22Rv1 (cell line): ENCODE results near the gene NTNG1.

Experiments
- ZFX ChIP-seq: fragments of 450-650 bp; IDR thresholded peaks from 2 replicates; pipeline ENCODE4 v1.6.1; 2017; ENCODE audit warnings: antibody characterized with exemption, borderline replicate concordance
- TF ChIP-seq, protein P1 (sequence below): fragments of 450-650 bp; IDR thresholded peaks from 2 replicates; pipeline ENCODE4 v1.5.1; 2017; ENCODE audit warnings: mild to moderate bottlenecking

DNA sequence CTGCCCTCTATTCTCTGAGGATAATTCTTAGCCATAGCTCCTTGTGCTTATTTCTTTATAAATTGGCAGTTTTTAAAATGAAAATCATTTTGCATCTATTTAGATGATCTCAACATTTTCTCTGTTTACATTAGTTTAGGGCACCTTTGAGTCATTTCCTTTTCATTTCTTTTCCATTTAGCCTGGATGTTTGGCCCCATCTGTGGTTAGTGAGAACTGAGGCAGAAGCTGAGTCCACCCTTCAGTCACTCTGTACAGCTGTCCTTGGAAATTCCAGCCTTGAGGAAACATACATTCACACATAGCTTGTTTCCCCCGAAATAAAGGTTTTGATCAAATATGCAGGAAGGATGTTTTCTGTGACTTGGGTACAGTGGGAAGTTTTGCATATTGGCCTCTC lies 123.7 kb downstream of the NTNG1 start:
- TF ChIP-seq, protein P1, sequence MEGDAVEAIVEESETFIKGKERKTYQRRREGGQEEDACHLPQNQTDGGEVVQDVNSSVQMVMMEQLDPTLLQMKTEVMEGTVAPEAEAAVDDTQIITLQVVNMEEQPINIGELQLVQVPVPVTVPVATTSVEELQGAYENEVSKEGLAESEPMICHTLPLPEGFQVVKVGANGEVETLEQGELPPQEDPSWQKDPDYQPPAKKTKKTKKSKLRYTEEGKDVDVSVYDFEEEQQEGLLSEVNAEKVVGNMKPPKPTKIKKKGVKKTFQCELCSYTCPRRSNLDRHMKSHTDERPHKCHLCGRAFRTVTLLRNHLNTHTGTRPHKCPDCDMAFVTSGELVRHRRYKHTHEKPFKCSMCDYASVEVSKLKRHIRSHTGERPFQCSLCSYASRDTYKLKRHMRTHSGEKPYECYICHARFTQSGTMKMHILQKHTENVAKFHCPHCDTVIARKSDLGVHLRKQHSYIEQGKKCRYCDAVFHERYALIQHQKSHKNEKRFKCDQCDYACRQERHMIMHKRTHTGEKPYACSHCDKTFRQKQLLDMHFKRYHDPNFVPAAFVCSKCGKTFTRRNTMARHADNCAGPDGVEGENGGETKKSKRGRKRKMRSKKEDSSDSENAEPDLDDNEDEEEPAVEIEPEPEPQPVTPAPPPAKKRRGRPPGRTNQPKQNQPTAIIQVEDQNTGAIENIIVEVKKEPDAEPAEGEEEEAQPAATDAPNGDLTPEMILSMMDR: no peak
- no peak for TF ChIP-seq ZFX
